Measurements from ENCODE around the gene MEIS2.
A peak's percentile ranks its signal among the peaks of the same experiment; 100 is the strongest.

The MEIS2 gene

DNA sequence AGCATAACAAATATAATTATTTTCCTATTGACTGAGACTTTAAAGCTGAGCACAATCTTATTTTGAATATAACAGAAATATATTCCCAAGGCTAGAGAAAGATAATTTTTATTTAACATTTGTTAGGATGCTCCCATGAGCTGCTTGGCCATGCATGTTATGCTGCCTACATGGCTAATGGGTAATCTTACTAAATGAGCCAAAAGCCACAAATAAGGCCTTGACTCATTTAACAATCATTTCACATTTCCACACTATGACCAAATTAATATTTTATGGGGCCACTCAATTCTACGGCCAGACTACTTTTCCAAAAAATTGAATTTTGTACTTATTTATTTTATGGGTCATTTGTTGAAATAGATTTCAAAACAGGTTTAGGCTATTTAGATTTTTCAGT lies 141.7 kb downstream of the MEIS2 start:
- DNase-seq: no peak

GRCh38 chr15:36954486-36954885 lies 145.9 kb downstream of the MEIS2 start:
- DNase-seq: no peak

GRCh38 chr15:36953346-36953745 lies 147.0 kb downstream of the MEIS2 start:
- no peak for DNase-seq

DNA sequence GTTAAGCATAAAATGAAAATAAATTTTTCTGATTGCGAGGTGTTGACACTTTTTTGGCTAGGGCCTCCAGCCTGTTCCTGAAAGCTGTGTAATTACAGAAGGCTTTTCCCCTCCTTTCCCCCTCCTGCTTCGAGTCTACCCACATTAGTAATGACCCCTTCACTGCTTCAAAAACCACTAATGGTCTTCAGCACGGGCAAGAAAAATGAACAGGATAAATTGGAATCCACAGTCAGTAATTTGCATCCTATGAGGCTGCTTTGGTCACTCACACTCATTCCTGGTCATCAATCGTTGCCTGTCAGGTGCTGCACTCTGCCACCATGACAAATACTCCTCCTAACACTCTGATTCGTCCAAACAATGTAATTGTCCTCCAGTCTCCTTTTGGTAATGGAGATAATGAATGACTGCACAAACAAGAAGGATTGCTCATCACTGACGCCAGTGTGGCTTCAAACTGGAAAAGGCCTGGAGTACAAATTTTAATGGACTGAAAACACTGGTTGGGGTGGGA lies 148.6 kb downstream of the MEIS2 start:
- DNase-seq: peak; percentile 90

- DNase-seq: no peak
Measured at GRCh38 chr15:36950371-36950770, 150.0 kb downstream of the MEIS2 start.

DNA sequence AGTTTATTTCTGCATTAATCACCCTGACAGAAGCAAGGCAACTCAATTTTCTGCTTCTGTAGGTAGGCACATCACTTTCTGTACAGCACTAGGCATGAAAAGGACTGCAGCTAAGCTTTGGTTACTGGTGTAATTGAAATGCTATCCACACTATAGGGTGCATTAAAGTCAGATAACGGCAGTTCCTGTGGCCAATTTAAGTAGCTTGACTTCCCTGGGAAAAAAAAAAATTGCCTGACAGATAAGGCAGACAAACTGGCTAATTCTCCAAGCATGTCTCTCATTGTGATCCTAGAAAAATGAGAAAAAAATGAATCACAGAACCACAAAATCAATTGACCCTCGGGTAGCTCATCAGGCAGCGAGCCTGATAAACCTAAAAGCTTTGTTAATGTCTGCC lies 151.4 kb downstream of the MEIS2 start:
- DNase-seq: no peak

DNA sequence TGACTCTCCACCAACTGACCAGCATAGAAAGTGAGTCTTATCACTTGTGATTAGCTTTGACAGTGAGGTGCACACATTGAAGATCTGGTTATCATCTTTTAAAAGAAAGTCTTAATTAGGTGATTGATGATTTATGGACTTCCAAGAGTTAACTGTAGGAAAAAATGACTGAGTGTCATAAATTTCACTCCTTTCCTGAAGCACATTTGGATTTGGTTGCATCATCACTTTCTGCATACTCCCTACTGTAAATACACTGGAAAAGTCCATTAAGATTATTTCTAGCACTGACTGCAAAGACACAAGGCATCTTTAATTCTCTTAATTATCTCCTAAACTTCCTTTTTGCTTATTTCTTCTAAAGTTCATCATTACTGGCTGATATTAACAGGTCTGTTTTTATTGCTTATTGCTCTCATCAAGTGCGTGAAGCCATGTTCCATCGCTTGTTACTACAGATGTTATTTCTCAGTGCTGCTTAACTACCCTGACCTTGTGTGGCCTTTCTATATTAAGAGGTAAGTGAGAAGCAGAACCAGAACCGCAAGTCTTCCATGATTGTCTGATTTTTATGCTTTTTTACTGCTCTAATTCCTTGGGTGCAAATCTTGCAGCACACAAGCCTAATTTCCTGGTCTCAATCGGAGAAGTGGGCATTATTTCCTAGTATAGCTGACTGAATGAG lies 153.2 kb downstream of the MEIS2 start:
- no peak for DNase-seq

- DNase-seq: no peak
Measured at GRCh38 chr15:36944442-36944841, 155.9 kb downstream of the MEIS2 start.

- DNase-seq: peak; percentile 35
Measured at GRCh38 chr15:36943508-36944361, 156.6 kb downstream of the MEIS2 start.

GRCh38 chr15:36942248-36942827 lies 158.0 kb downstream of the MEIS2 start:
- no peak for DNase-seq

DNA sequence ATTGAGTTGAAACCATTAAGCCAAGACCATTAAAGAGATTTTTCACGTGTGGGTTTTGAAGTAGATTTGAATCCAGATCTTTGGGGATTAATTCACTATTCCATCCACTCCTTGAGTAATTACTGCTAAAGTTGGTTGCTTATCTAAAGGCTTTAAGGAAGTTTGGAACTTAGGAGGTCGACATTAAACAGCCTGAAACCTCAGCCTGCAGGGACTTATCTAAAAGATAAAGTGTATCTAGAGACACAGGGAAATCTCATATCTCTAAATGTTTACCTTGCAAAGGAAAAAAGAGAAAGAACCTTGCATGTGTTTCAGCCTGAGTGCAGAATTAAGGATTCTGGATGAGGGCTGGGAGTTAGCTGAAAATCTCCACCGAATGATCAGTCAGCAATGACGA lies 158.6 kb downstream of the MEIS2 start:
- no peak for DNase-seq

DNA sequence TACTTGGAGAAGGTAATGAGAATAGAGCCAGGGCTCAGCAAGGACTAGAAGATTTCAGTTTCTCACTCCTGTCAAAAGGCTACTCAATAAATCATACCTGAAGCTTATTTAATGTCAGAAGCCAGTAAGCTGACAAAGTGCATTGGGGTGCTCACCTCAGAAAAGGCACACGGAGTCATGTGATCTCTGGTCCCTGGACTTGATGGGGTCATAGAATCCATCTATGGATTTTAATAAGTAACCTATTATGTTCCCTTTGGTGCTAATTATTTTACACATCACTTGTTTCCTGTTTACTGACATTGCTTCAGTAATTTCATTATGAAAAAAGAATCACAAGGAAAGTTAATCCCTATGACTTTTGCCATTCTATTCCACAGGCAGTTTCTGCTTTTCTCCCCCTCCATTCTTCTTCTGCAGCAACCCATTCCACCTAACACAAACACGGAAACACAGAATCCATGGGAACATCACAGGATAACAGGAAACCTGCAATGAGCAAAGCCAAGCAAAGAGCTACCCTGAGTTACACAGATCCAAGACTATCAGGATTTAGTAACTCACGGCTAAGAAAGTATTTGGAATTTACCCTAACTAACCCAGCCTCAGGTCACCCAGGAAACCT lies 159.6 kb downstream of the MEIS2 start:
- no peak for DNase-seq

- DNase-seq: no peak
Measured at GRCh38 chr15:36940219-36940618, 160.1 kb downstream of the MEIS2 start.

GRCh38 chr15:36938764-36939163 lies 161.6 kb downstream of the MEIS2 start:
- DNase-seq: no peak

- no peak for DNase-seq
Measured at GRCh38 chr15:36938131-36938530, 162.2 kb downstream of the MEIS2 start.

DNA sequence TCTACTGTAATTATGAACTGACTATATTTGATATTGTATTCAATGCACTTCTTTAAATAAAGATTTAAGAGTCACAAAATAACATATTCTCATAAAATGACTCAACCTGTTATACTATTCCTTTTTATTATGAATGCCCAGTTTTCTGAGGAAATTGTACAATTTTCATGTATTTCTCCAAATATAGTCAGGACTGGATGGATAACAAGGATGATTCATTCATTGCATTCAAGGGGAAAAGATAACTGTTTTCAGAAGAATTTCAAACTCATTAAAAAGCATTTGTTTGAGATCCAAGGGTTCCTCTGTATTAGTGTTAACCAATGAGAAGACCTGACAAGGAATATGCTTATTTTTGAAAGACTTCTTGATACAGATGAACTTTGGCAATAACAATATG lies 163.7 kb downstream of the MEIS2 start:
- DNase-seq: no peak

GRCh38 chr15:36933255-36933990 lies 166.9 kb downstream of the MEIS2 start:
- no peak for DNase-seq

DNA sequence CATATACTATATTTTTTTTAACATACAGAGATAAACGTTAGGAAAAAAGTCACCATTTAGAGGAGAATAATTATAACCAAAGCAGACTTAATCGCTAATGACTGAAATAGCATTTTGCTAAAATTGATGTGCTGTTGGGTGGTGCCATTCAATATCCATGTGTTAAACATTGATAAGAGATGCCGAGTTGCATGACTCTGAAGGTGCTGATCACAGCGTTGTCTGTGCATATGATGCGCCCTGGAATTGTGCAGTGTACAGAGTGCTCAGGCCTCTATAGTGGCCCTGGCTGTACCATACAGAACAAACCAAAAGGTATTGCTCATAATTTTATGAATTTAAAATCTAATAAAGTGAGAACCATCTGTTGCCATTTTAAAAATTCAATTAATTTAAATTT lies 168.3 kb downstream of the MEIS2 start:
- DNase-seq: no peak

GRCh38 chr15:36931434-36931833 lies 168.9 kb downstream of the MEIS2 start:
- no peak for DNase-seq

- DNase-seq: no peak
Measured at GRCh38 chr15:36926427-36926825, 173.9 kb downstream of the MEIS2 start.

- no peak for DNase-seq
Measured at GRCh38 chr15:36925653-36926426, 174.5 kb downstream of the MEIS2 start.

GRCh38 chr15:36925049-36925448 lies 175.3 kb downstream of the MEIS2 start:
- no peak for DNase-seq
